Muscle of leg (tissue), 11 donors: ENCODE measurements around the gene CASS4. TPM values are rescaled to one million over a fixed set of nuclear protein-coding genes. Genes with fewer than 3 reads are reported as not detected.

Experiments
- DNase-seq: peaks from one replicate; pipeline ENCODE4 v3.0.0; 2013
- H3K27ac ChIP-seq: one replicate; pipeline ENCODE4 v1.5.1; 2013; ENCODE audit warnings: mild to moderate bottlenecking, low read length, control low read depth
- H3K27me3 ChIP-seq: one replicate; pipeline ENCODE4 v1.6.1; 2013; ENCODE audit warnings: low read length; ENCODE audit not compliant: control insufficient read depth, insufficient read depth
- H3K36me3 ChIP-seq: one replicate; pipeline ENCODE4 v1.6.1; 2013; ENCODE audit warnings: low read length; ENCODE audit not compliant: control insufficient read depth, insufficient read depth
- H3K4me1 ChIP-seq: one replicate; pipeline ENCODE4 v1.6.1; 2013; ENCODE audit warnings: low read length; ENCODE audit not compliant: control insufficient read depth, insufficient read depth
- H3K4me3 ChIP-seq: one replicate; pipeline ENCODE4 v1.5.1; 2013; ENCODE audit warnings: low read length, control low read depth
- H3K9me3 ChIP-seq: replicated peaks from 2 replicates; pipeline ENCODE4 v1.6.1; 2013; ENCODE audit warnings: low read depth, low read length; ENCODE audit not compliant: control insufficient read depth
- WGBS: methylation state at CpG from one replicate; pipeline ENCODE4 v1.1.5; 2013; ENCODE audit warnings: missing lambda C conversion rate; ENCODE audit not compliant: insufficient coverage; 5-methylcytosine and 5-hydroxymethylcytosine counted together
- polyA plus RNA-seq, 8 donors: library from polyadenylated mRNA; unstranded; fragments of 120-200 nt; gene quantifications; one replicate each; pipeline versions ENCODE4 v1.2.1 to v1.2.3, GENCODE V29; 2013; ENCODE audit warnings: inconsistent platforms in 1 of 8, low replicate concordance in 1 of 8; ENCODE audit not compliant: insufficient read length in 8 of 8, insufficient read depth in 1 of 8
- total RNA-seq: library from RNA; stranded (reverse); fragments of 120-200 nt; gene quantifications from one replicate; pipeline ENCODE4 v1.2.4, GENCODE V29; 2013

Gene CASS4
- total and polyA plus RNA-seq, 9 donors: 4.8 to 8.1 (median 6.4) TPM

DNA sequence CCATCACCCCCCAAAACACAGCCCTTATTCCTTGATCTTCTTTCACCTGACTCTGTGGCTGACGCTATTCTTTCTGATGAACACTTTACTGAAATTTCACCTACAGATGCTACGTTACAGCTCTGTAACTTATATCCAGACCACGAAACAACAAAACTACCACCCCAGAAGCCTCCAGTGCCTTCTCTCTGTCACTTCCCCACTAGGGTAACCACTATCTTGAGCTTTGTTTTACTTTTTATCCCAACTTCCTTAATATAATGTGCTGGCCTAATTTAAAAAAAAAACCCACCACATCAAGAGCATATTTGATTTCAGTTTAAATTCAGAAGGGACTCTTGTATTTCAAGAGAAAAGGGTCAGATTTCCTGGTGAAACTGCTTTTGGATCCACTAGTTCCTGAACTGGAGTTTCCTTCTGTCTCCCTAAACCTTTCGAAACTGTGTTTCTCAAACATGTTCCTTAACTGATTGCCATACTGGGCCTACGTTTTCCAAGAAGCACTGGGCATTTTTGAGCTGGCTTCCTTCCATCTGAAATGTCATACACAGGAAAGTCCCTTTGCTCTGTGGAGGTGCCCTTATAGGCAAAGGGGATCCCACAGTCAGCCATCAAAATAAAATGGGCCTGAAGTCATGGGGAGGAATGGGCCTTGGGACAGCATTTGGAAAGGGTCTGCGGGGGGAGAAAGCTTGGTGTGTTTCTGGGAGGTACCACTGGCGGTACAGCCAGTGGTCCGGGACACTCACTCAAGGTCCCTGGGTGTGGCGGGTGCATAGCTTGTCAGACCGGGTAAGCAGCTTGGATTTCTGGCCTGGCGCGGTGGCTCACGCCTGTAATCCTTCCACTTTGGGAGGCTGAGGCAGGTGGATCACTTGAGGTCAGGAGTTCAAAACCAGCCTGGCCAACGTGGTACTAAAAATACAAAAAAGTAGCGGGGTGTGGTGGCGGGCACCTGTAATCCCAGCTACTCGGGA lies 30.6 kb downstream of the CASS4 start:
- no peak overlapping the region for H3K4me3 ChIP-seq
- no peaks in the 10 kb centered on the region for H3K36me3 ChIP-seq
- no peak for DNase-seq
- H3K4me1 ChIP-seq: peaks cover 50% of the 10 kb centered on the region
- H3K27me3 ChIP-seq: no peaks in the 10 kb centered on the region
- peak overlapping the region; percentile 21 for H3K27ac ChIP-seq
- H3K9me3 ChIP-seq: no peaks in the 10 kb centered on the region
- 80% methylated on average over 14 of the region's 17 CpGs for WGBS

DNA sequence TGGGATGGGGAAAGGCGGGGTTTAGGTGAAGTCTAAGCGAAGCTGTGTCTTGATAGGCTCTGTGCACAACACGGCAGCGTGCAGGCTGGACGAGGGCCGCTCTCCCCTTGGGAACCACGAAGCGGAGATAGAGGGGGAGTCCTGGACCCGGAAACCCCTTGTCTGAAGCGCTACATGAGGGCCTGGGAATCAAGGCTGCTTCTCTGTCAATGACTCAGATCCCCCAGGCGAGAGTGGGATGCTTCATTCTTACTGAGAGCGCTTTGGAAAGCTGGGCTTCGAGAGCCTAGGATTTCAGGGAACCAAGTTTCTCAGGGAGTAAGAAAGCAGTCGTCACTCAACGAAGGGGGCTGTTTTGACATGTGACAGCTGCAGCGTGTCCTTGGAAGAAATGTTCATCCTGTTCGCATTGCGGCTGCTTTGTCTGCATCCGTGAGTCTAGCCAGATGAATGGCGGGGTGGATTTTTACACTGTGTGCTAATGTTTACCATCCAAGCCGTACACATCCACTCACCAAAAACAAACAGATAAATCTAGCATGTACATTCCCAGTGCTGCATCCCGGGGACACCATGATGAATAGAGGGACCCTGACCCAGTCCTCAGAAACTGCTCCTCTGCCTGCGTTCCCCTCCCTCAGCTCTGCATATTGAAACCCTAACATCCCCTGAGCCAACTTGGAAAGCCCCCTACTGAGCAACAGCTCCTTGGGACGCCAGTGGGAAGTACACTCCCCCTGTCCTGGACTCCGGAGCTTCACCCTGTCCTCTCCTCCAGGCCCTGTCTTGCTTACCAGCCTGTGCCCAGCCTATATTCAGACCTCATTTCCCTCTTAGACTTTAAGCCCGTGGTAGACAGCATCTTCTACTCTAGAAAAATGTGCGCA lies 31.8 kb downstream of the CASS4 start:
- no peaks in the 10 kb centered on the region for H3K36me3 ChIP-seq
- peaks cover 47% of the 10 kb centered on the region for H3K4me1 ChIP-seq
- DNase-seq: peak; percentile 35
- 56% methylated on average over 16 of the region's 27 CpGs for WGBS
- H3K27me3 ChIP-seq: no peaks in the 10 kb centered on the region
- H3K27ac ChIP-seq: no peak overlapping the region
- no peaks in the 10 kb centered on the region for H3K9me3 ChIP-seq
- H3K4me3 ChIP-seq: no peak overlapping the region

DNA sequence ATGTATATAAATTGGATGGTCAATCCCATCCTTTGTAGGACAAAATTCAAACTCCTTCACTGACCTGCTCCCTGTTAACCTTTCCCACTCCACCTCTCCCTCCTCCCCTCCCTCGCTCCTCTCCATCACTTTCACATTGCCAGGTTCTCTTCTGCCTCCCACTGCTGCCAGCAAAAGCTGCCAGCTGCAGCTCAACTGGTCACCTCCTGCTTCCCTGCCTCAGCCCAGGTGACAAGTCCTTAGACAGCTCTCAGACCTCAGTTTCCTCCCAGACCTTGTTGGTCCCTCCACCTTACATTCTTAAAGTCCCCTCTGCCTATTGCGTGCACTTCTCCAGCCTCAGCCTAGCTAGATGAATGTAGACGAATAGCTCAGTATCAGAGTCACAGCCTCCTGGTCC lies 33.1 kb downstream of the CASS4 start:
- Histone ChIP-seq H3K27me3 (no peaks in the 10 kb centered on the region), H3K9me3 (no peaks in the 10 kb centered on the region), H3K36me3 (no peaks in the 10 kb centered on the region), H3K4me3 (no peak overlapping the region), H3K27ac (no peak overlapping the region), H3K4me1 (peaks cover 35% of the 10 kb centered on the region)
- 80% methylated on average over 3 of the region's 3 CpGs for WGBS
- no peak for DNase-seq

DNA sequence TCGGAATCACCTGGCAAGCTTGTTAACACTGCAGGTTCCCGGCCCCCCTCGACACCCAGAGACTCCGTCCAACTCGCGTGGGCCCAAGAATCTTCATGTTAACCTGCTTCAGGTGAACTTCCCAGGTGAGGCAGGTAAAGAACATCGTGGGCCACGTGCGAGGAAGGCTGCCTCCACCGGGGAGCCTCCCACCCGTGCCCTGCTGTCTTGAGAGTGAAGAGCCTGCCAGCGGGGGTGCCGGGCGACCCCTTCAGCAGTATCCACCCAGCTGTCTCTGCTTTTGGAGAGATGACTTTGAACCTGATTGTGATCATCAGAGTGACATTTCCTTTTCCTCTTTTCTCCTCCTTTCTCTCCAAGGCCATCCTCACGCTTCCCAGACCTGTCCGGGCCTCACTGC lies 33.5 kb downstream of the CASS4 start:
- H3K36me3 ChIP-seq: no peaks in the 10 kb centered on the region
- no peak overlapping the region for H3K4me3 ChIP-seq
- no peaks in the 10 kb centered on the region for H3K9me3 ChIP-seq
- H3K27ac ChIP-seq: no peak overlapping the region
- 85% methylated on average over 14 of the region's 16 CpGs for WGBS
- no peak for DNase-seq
- no peaks in the 10 kb centered on the region for H3K27me3 ChIP-seq
- peaks cover 30% of the 10 kb centered on the region for H3K4me1 ChIP-seq

DNA sequence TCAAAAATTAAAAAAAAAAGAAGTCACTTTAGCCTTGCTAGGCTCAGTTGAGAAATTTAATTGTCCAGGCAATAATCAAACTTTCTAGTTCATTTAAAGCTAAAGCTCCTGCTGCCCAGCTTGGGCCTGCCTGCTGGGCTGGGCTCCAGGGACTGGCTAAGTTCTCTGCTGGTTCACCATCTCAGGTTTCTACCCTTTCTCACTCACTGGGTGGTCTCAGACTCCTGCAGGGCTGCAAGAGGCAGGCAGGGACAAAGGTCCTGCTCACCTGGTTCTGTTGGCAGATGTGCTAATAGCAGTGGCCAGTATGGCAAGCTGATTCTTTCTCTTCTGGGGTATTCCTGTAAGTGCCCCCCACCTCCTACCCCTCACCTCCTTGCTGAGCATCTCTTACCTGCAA lies 35.2 kb downstream of the CASS4 start:
- peaks cover 20% of the 10 kb centered on the region for H3K4me1 ChIP-seq
- no peak overlapping the region for H3K27ac ChIP-seq
- H3K27me3 ChIP-seq: no peaks in the 10 kb centered on the region
- no peak overlapping the region for H3K4me3 ChIP-seq
- no peaks in the 10 kb centered on the region for H3K9me3 ChIP-seq
- H3K36me3 ChIP-seq: no peaks in the 10 kb centered on the region
- no peak for DNase-seq

DNA sequence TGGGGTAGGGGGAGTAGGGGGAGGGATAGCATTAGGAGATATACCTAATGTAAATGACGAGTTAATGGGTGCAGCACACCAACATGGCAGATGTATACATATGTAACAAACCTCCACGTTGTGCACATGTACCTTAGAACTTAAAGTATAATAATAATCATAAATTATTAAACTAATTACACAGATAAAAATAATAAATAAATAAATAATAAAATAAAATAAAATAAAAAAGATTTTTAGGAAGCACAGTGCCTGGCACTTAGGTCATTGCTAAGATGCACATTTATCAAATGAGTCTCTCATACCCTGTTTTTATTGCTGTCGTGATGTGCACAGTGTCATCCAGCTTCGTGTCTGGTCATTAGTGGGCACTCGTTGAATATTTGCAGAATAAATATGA lies 37.4 kb downstream of the CASS4 start:
- H3K27me3 ChIP-seq: no peaks in the 10 kb centered on the region
- DNase-seq: no peak
- no peak overlapping the region for H3K27ac ChIP-seq
- H3K36me3 ChIP-seq: no peaks in the 10 kb centered on the region
- no CpG with 5 or more reads among the region's 5 CpGs for WGBS
- peaks cover 2% of the 10 kb centered on the region for H3K4me1 ChIP-seq
- no peaks in the 10 kb centered on the region for H3K9me3 ChIP-seq
- H3K4me3 ChIP-seq: no peak overlapping the region

DNA sequence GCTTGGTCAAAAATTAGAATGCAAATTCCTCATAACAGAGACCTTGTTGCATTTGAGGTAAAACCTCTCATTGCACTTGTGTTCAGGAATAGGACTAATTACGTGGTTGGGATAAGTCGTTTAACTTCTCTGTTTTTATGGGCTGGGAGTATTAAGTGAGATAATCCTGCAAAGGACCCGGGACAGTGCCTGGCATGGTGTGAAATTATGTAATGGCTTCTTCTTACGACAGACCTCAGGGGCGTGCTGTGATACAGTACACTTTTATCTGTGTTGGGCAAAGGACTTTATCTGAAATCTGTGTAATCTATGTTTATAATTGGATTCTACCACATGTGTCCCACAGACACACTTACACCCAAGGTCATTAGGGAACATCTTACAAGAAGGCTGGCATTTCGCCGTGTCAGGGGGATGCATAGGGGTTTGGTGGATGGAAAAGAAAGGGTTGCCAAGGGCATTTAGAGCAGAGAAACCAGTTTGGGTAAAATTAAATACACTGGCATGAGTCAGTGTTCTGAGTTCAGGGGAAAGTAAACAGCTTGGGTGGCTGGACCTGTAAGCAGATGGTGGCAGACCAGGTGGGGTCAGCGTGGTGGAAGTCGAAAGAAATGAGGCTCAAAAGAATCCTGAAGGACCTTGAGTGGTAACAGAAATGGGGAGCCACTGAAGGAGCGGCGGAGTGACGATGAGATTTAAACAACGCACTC lies 39.2 kb downstream of the CASS4 start:
- no peak for DNase-seq
- 79% methylated on average over 10 of the region's 13 CpGs for WGBS
- no peaks in the 10 kb centered on the region for H3K36me3 ChIP-seq
- H3K27ac ChIP-seq: no peak overlapping the region
- no peaks in the 10 kb centered on the region for H3K27me3 ChIP-seq
- H3K4me3 ChIP-seq: no peak overlapping the region
- no peaks in the 10 kb centered on the region for H3K9me3 ChIP-seq
- H3K4me1 ChIP-seq: no peaks in the 10 kb centered on the region

DNA sequence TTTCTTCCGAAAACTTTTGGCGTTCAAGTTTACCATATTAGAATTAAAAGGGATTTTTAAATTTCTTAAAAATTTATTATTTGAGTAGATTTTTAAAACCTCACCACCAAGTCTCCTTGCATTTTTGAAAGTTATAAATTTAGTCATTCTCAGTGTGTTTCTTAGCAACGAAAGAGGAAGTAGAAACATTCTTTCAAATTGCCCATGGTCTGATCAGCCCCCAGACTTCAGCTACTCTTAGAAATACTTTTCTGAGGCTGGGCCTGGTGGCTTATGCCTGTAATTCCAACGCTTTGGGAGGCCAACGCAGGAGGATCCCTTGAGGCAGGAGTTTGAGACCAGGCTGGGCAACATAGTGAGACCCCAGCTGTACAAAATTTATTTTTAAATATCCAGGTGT lies 41.3 kb downstream of the CASS4 start:
- WGBS: 47% methylated on average over 2 of the region's 5 CpGs
- no peaks in the 10 kb centered on the region for H3K4me1 ChIP-seq
- H3K9me3 ChIP-seq: no peaks in the 10 kb centered on the region
- H3K36me3 ChIP-seq: no peaks in the 10 kb centered on the region
- no peaks in the 10 kb centered on the region for H3K27me3 ChIP-seq
- no peak overlapping the region for H3K27ac ChIP-seq
- H3K4me3 ChIP-seq: no peak overlapping the region
- DNase-seq: no peak

DNA sequence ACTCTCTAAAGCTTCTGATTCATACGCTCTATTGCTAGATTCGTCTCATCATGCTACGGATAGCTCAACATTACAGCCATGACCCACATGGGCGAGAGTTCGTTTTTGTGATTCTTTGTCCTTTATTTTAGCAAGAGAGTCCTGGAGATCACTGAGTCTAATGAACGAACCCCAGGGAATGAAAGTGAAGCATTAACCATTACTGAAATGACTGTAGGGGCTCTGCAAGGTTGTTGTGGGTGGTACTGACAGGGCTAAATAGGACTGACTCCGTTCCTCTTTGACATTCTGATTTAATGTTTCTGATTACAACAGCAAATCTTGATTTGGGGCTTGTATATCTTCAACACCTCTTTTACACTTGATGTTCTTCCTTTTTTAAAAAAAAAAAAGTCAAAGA lies 42.7 kb downstream of the CASS4 start:
- no peak for DNase-seq
- Histone ChIP-seq H3K4me3 (no peak overlapping the region), H3K27ac (no peak overlapping the region), H3K27me3 (no peaks in the 10 kb centered on the region), H3K36me3 (peaks cover 2% of the 10 kb centered on the region), H3K9me3 (no peaks in the 10 kb centered on the region), H3K4me1 (no peaks in the 10 kb centered on the region)
- 75% methylated on average over 4 of the region's 7 CpGs for WGBS
